ENCODE results near the gene DHCR7.
A peak's percentile ranks its signal among the peaks of the same experiment; 100 is the strongest.

Gene DHCR7

GRCh38 chr11:71444811-71445210 lies 3.4 kb downstream of the DHCR7 start:
- H3K27me3 ChIP-seq (ENCODE audit: insufficient read depth, poor library complexity, severe bottlenecking): no peaks in the 10 kb centered on the region
- peaks cover 8% of the 10 kb centered on the region for H3K4me1 ChIP-seq (ENCODE audit: insufficient read depth, poor library complexity, severe bottlenecking)
- no peak overlapping the region for H3K27ac ChIP-seq (ENCODE audit: poor library complexity, severe bottlenecking)
- H3K9me3 ChIP-seq (ENCODE audit: severe bottlenecking): no peaks in the 10 kb centered on the region
- ATAC-seq (ENCODE audit: low read depth): no peak
- H3K4me3 ChIP-seq (ENCODE audit: severe bottlenecking): no peak overlapping the region
- DNase-seq (ENCODE audit: low spot score): peak; percentile 27
- peaks cover 75% of the 10 kb centered on the region for H3K36me3 ChIP-seq (ENCODE audit: low read depth)
- no peak for TF ChIP-seq CTCF (IDR thresholded peaks at IDR 0.05; ENCODE audit: poor library complexity, severe bottlenecking)

DNA sequence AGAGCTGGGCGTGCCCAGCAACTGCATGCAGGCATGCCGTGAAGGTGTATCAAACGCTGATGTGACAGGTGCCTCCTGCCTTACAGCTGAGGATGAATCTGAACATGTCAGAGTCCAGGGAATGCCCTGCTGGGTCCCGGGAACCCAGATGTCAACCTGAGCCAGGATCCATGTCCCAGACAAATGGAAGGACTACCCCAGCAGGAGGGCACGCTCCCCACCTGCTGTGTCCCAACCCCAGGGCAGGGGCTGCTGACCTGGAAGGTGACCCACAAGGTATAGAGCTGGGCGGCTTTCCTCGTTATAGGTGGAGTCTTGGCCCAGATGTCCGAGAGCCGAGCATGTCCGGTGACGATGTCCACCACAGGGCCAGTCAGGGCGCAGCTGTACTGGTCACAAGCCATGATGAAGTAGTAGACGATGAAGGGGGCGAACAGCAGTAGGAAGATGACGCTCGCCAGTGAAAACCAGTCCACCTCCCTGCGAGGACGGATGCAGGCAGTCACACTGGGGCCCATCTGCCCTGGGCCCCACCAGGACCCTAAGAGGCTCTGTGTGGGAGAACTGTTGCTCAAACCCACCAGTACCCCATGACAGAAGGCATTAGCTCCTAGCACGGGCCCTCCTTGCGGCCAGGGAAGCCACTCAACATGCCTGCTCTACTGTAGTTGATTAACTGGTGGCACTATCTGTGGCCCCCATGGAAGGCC lies 4.3 kb downstream of the DHCR7 start:
- H3K4me1 ChIP-seq (ENCODE audit: insufficient read depth, poor library complexity, severe bottlenecking): peaks cover 8% of the 10 kb centered on the region
- DNase-seq (ENCODE audit: low spot score): no peak
- H3K4me3 ChIP-seq (ENCODE audit: severe bottlenecking): no peak overlapping the region
- no peak for ATAC-seq (ENCODE audit: low read depth)
- no peaks in the 10 kb centered on the region for H3K27me3 ChIP-seq (ENCODE audit: insufficient read depth, poor library complexity, severe bottlenecking)
- H3K9me3 ChIP-seq (ENCODE audit: severe bottlenecking): no peaks in the 10 kb centered on the region
- peaks cover 84% of the 10 kb centered on the region for H3K36me3 ChIP-seq (ENCODE audit: low read depth)
- TF ChIP-seq CTCF (IDR thresholded peaks at IDR 0.05; ENCODE audit: poor library complexity, severe bottlenecking): no peak
- H3K27ac ChIP-seq (ENCODE audit: poor library complexity, severe bottlenecking): no peak overlapping the region

DNA sequence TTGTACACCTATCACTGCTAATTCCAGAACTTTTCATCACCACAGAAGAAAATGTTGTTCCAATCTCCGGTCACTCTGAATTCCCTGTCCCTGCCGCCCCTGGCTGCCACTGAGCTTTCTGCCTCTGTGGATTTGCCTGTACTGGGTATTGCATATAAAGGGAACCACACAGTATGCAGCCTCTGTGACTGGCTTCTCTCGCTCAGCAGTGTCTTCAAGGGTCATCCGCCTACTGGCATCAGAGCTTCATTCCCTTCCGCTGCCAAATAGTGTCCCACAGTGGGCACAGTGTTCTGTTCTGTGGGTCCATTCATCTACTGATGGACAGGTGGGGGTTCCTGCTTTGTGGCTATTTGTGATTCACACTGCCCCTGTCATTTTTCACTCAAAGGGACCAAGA lies 5.3 kb downstream of the DHCR7 start:
- Histone ChIP-seq H3K36me3 (ENCODE audit: low read depth) (peaks cover 94% of the 10 kb centered on the region), H3K27ac (ENCODE audit: poor library complexity, severe bottlenecking) (no peak overlapping the region)

DNA sequence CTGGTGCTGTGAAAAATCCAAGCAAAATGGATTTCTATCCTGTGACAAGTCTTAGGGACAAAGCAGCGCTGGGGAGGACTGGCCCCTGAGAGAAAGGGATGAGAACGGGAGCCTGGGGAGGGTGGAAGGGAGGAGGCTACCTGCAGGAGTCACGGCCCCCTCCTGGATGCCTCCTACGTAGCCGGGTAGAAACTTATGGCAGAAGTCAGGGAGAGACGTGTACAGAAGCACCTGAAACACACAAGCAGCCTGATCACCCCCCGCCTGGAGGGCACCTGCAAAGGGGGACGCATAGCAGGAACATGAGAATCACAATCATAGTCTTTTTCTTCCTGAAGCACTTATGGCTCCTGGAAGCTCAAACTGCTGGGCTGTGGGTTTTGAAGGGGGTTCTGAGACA lies 6.1 kb downstream of the DHCR7 start:
- Histone ChIP-seq H3K27me3 (ENCODE audit: insufficient read depth, poor library complexity, severe bottlenecking) (no peaks in the 10 kb centered on the region), H3K27ac (ENCODE audit: poor library complexity, severe bottlenecking) (no peak overlapping the region), H3K9me3 (ENCODE audit: severe bottlenecking) (no peaks in the 10 kb centered on the region), H3K4me3 (ENCODE audit: severe bottlenecking) (no peak overlapping the region), H3K4me1 (ENCODE audit: insufficient read depth, poor library complexity, severe bottlenecking) (peaks cover 7% of the 10 kb centered on the region), H3K36me3 (ENCODE audit: low read depth) (peaks cover 97% of the 10 kb centered on the region)
- DNase-seq (ENCODE audit: low spot score): no peak
- no peak for TF ChIP-seq CTCF (IDR thresholded peaks at IDR 0.05; ENCODE audit: poor library complexity, severe bottlenecking)
- ATAC-seq (ENCODE audit: low read depth): no peak

More for the DNA sequence above, 5.3 kb downstream of the DHCR7 start:
- no peak for ATAC-seq (ENCODE audit: low read depth)
- no peak for TF ChIP-seq CTCF (IDR thresholded peaks at IDR 0.05; ENCODE audit: poor library complexity, severe bottlenecking)
- no peak overlapping the region for H3K4me3 ChIP-seq (ENCODE audit: severe bottlenecking)
- no peaks in the 10 kb centered on the region for H3K27me3 ChIP-seq (ENCODE audit: insufficient read depth, poor library complexity, severe bottlenecking)
- no peak for DNase-seq (ENCODE audit: low spot score)
- no peaks in the 10 kb centered on the region for H3K9me3 ChIP-seq (ENCODE audit: severe bottlenecking)
- H3K4me1 ChIP-seq (ENCODE audit: insufficient read depth, poor library complexity, severe bottlenecking): peaks cover 8% of the 10 kb centered on the region

DNA sequence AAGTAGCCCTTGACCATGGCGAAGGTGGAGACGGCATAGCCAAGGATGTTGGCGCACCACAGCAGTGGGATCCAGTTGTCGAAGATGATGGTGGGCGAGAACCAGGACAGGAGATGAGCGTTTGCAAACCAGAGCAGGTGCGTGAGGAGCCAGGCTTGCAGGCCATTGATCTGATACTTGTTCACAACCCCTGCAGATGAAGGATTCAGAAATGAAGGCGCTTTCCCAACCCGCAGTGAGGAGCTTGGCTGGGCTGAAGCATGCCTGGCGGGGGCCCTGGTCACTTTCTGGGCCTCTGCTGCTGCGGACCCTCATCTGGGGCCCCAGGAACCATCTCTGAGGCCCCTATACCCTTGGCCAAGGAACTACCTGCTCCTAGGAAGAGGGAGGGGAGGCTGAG lies 6.9 kb downstream of the DHCR7 start:
- H3K27me3 ChIP-seq (ENCODE audit: insufficient read depth, poor library complexity, severe bottlenecking): no peaks in the 10 kb centered on the region
- H3K9me3 ChIP-seq (ENCODE audit: severe bottlenecking): no peaks in the 10 kb centered on the region
- peaks cover 97% of the 10 kb centered on the region for H3K36me3 ChIP-seq (ENCODE audit: low read depth)
- TF ChIP-seq CTCF (IDR thresholded peaks at IDR 0.05; ENCODE audit: poor library complexity, severe bottlenecking): no peak
- ATAC-seq (ENCODE audit: low read depth) (no peak), DNase-seq (ENCODE audit: low spot score) (no peak)
- H3K4me1 ChIP-seq (ENCODE audit: insufficient read depth, poor library complexity, severe bottlenecking): no peaks in the 10 kb centered on the region
- H3K27ac ChIP-seq (ENCODE audit: poor library complexity, severe bottlenecking): no peak overlapping the region
- no peak overlapping the region for H3K4me3 ChIP-seq (ENCODE audit: severe bottlenecking)
